GM18951 (cell line): ENCODE data around the gene USP21.
"Not testable (repeated sequence)": the region's sequence is repeated elsewhere in the genome, so short reads cannot be mapped to it uniquely, and the experiment has no call there.

Experiments used
- POLR2A ChIP-seq: IDR thresholded peaks from 4 replicates; pipeline ENCODE4 v1.6.1; 2011; ENCODE audit warnings: mild to moderate bottlenecking; ENCODE audit not compliant: insufficient read length, insufficient read depth; ENCODE audit errors: extremely low read depth
- in situ Hi-C: fragments of 300-500 bp; cut with MboI; formaldehyde crosslinking; loops from one replicate; pipeline ENCODE4 v1.12.0; 2022; ENCODE audit warnings: low sequenced_read_pairs, mixed read lengths, inconsistent platforms; ENCODE audit not compliant: unreplicated experiment

The USP21 gene, protein sequence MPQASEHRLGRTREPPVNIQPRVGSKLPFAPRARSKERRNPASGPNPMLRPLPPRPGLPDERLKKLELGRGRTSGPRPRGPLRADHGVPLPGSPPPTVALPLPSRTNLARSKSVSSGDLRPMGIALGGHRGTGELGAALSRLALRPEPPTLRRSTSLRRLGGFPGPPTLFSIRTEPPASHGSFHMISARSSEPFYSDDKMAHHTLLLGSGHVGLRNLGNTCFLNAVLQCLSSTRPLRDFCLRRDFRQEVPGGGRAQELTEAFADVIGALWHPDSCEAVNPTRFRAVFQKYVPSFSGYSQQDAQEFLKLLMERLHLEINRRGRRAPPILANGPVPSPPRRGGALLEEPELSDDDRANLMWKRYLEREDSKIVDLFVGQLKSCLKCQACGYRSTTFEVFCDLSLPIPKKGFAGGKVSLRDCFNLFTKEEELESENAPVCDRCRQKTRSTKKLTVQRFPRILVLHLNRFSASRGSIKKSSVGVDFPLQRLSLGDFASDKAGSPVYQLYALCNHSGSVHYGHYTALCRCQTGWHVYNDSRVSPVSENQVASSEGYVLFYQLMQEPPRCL

GRCh38 chr1:161159087-161159912 is at the start of gene USP21:
USP21 (plus strand) TSS chr1:161159500; CDS start chr1:161160641, 1,141 bp downstream.
- in situ Hi-C loops = no loop called here
- peak; percentile 82 for TF ChIP-seq POLR2A

DNA sequence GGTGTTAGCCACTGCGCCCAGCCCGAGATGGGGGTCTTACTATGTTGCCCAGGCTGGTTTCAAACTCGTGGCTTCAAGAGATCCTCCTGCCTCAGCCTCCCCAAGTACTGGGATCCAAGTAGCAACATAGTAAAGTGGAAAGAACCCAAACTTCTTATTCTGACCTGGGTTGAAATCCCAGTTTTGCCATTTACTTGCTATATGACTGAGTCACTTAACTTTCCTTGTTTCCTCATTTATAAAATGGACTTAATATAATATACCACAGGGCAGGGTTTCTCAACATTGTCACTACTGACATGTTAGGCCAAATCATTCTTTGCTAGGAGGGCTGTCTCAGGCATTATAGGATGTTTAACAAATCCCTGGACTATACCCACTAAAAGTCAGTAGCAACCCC is 48.2 kb upstream of the USP21 start:
- in situ Hi-C loops = no loop called here
- TF ChIP-seq POLR2A = no peak

DNA sequence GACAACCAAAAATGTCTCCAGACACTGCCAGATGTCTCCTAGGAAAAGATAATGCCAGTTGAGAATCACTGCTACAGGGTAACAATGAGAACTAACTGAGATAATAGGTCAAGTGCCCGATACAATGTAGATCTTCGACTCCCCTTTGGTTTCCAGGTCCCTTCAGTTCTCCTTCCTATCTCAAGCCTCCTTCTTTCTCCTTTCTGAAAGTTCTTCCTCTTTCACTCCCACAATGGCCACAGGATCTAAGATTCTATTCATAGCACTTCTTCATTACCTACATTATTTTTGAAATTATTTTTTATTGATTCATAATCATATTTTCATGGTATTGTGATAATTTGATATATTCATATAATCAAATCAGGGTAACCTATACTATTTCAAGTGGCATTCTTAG is 47.8 kb upstream of the USP21 start:
- in situ Hi-C loops = no loop called here
- no peak for TF ChIP-seq POLR2A

GRCh38 chr1:161113915-161114314 is 45.4 kb upstream of the USP21 start:
- TF ChIP-seq POLR2A = no peak
- in situ Hi-C loops = no loop called here

- no peak for TF ChIP-seq POLR2A
- in situ Hi-C loops = no loop called here
Measured at GRCh38 chr1:161114556-161114955, 44.7 kb upstream of the USP21 start.

DNA sequence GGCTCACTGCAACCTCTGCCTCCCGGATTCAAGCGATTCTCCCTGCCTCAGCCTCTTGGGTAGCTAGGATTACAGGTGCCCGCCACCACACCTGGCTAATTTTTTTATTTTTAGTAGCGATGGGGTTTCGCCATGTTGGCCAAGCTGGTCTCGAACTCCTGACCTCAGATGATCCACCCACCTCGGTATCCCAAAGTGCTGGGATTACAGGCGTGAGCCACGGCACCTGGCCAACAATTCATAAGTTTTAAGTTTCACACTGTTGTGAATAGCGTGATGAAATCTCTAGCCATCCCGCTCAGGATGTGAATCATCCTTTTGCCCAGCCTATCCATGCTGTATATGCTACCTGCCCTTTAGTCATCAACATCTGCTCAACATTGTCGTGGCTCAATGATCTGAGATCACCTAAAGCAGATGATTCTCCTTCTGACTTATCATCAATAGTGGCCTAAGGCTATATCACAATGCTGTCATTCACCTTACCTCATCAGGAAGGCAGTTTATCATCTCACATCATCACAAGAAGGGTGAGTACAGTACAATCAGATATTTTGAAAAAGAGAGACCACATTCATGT is 44.1 kb upstream of the USP21 start:
- no peak for TF ChIP-seq POLR2A
- in situ Hi-C loops = no loop called here

DNA sequence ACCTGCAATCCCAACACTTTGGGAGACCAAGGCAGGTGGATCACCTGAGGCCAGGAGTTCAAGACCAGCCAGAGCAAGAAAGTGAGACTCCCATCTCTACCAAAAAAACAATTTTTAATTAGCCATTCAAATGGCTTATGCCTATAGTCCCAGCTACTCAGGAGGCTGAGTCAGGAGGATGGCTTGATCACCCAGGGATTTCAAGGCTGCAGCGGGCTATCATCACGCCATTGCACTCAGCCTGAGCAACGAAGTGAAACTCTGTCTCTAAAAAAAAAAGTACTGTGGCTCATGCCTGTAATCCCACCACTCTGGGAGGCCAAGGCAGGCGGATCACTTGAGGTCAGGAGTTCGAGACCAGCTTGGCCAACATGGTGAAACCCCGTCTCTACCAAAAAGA is 43.3 kb upstream of the USP21 start:
- in situ Hi-C loops = not testable (repeated sequence)

- in situ Hi-C loops = no loop called here
- TF ChIP-seq POLR2A = peak; percentile 94
Measured at GRCh38 chr1:161117759-161118581, 41.3 kb upstream of the USP21 start, which contains the start of the genes NIT1 and PFDN2. NIT1 (plus strand) TSS chr1:161118105; CDS start chr1:161118177, 72 bp downstream. PFDN2 (minus strand) TSS chr1:161118037; CDS start chr1:161118026, 11 bp downstream.

DNA sequence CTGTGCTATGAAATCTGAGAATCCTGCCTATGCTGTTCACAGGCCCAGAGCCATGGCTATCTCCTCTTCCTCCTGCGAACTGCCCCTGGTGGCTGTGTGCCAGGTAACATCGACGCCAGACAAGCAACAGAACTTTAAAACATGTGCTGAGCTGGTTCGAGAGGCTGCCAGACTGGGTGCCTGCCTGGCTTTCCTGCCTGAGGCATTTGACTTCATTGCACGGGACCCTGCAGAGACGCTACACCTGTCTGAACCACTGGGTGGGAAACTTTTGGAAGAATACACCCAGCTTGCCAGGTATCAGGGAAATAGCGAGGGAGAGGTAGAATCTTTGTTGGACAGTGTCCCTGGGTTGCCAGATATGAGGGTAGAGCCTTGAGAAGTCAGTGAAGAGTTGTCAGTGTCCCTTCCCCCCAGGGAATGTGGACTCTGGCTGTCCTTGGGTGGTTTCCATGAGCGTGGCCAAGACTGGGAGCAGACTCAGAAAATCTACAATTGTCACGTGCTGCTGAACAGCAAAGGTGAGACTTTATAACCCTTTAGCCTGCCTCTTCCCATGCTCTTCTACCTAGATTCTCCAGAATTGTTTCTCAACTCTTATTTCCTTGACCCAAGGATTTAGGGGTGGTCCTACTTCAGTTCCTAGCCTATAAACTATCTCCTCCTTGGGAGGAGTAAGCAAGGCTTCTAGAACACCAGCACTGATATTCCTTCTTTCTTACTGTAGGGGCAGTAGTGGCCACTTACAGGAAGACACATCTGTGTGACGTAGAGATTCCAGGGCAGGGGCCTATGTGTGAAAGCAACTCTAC is 40.0 kb upstream of the USP21 start:
- TF ChIP-seq POLR2A = no peak
- in situ Hi-C loops = no loop called here

- in situ Hi-C loops = no loop called here
- TF ChIP-seq POLR2A = no peak
Measured at GRCh38 chr1:161121042-161121650, 38.2 kb upstream of the USP21 start.

- in situ Hi-C loops = no loop called here
- TF ChIP-seq POLR2A = no peak
Measured at GRCh38 chr1:161121834-161122233, 37.5 kb upstream of the USP21 start.
